Lower leg skin (tissue), 4 donors: Measurements from ENCODE around the gene FBXL16. TPM values are rescaled to one million over a fixed set of nuclear protein-coding genes. Genes with fewer than 3 reads are reported as not detected.
"Not testable (repeated sequence)": the region's sequence is repeated elsewhere in the genome, so short reads cannot be mapped to it uniquely, and the experiment has no call there.

Experiments
- DNase-seq, 2 donors: peaks; one replicate each; pipeline ENCODE4 v3.0.0-alpha.2; 2019; ENCODE audit warnings: low spot score in 2 of 2
- H3K4me3 ChIP-seq: fragments of 200-600 bp; sonication (generic); 2 replicates; pipeline ENCODE4 v1.5.1; 2017; ENCODE audit warnings: mild to moderate bottlenecking, low read depth; ENCODE audit not compliant: poor library complexity, severe bottlenecking
- POLR2A ChIP-seq, 2 donors: fragments of 450-650 bp; IDR thresholded peaks; one replicate each; pipeline ENCODE4 v1.6.1; 2016 to 2017; ENCODE audit warnings: antibody characterized with exemption in 2 of 2, mild to moderate bottlenecking in 1 of 2, moderate library complexity in 1 of 2
- WGBS, 2 donors: methylation state at CpG; one replicate each; pipeline ENCODE4 v1.1.5; 2018; 5-methylcytosine and 5-hydroxymethylcytosine counted together
- intact Hi-C: fragments of 100-400 bp; cut with DNase I; formaldehyde crosslinking; loops from one replicate; pipeline ENCODE4 v1.15.0; 2023; ENCODE audit warnings: low total_unique reads
- total RNA-seq, 4 donors: library from RNA; depleted of rRNA; stranded (reverse); fragments of >200 nt; gene quantifications; one replicate each; pipeline ENCODE4 v1.1.0, GENCODE V29; 2016
- TF ChIP-seq, protein P1 (sequence below), 3 donors: fragments of 450-650 bp; IDR thresholded peaks; one replicate each; pipeline ENCODE4 v1.5.1; 2016; ENCODE audit warnings: antibody characterized with exemption in 3 of 3, mild to moderate bottlenecking in 3 of 3, moderate library complexity in 2 of 3

The FBXL16 gene, protein sequence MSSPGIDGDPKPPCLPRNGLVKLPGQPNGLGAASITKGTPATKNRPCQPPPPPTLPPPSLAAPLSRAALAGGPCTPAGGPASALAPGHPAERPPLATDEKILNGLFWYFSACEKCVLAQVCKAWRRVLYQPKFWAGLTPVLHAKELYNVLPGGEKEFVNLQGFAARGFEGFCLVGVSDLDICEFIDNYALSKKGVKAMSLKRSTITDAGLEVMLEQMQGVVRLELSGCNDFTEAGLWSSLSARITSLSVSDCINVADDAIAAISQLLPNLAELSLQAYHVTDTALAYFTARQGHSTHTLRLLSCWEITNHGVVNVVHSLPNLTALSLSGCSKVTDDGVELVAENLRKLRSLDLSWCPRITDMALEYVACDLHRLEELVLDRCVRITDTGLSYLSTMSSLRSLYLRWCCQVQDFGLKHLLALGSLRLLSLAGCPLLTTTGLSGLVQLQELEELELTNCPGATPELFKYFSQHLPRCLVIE
- total RNA-seq = 10 to 100 TPM; 18.3 to 33.6 (median 25.2) TPM

DNA sequence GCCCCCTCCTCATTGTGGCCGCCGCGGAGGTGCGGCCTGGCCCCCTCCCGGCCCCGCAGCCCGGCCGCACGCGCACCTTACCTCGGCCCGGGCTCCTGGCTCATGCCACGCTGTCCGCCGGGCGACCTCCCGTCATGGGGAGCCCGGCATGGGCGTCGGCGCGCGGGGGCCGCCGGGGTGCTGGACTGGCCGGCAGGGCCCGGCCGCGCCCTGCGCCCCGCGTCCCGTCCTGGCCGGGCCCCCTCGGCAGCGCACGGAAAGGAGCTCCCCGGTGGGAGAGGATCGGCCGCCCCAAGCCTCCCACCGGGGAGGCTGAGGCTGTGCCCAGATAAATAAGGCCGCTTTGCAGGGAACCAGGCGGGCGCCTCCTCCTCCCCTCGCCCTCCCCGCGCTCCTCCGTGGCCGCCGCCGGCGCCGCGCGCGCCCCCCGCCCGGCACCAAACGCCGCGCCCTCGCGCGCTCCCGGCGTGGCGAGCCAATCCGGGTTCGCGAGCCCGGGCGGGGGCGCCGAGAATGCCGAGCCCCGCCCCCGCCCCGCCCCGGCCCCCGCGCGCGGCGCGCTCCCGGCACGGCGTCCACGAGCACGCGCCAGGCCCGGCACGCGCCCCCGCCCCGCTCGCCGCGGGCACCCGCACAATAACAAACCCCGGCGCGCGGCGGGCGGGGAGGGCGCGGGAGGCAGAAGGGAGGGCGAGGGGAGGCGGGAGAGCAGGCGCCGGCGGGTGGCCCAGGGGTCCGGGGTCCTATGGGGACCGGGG is at the start of gene FBXL16:
Gene FBXL16 (minus strand): TSS at position 371 of the 758 bp plus-strand sequence. CDS start 8,396 bp downstream, outside the sequence.
- no peak for TF ChIP-seq POLR2A (IDR thresholded peaks at IDR 0.05)
- TF ChIP-seq, protein P1, sequence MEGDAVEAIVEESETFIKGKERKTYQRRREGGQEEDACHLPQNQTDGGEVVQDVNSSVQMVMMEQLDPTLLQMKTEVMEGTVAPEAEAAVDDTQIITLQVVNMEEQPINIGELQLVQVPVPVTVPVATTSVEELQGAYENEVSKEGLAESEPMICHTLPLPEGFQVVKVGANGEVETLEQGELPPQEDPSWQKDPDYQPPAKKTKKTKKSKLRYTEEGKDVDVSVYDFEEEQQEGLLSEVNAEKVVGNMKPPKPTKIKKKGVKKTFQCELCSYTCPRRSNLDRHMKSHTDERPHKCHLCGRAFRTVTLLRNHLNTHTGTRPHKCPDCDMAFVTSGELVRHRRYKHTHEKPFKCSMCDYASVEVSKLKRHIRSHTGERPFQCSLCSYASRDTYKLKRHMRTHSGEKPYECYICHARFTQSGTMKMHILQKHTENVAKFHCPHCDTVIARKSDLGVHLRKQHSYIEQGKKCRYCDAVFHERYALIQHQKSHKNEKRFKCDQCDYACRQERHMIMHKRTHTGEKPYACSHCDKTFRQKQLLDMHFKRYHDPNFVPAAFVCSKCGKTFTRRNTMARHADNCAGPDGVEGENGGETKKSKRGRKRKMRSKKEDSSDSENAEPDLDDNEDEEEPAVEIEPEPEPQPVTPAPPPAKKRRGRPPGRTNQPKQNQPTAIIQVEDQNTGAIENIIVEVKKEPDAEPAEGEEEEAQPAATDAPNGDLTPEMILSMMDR (IDR thresholded peaks at IDR 0.05) = no peak
- WGBS, 2 donors = 0 to 2% methylated on average over 7 to 22 of the region's 115 CpGs
- H3K4me3 ChIP-seq = no peak within 1 kb of the TSS
- intact Hi-C loops = no loop called here
- DNase-seq = no peak

DNA sequence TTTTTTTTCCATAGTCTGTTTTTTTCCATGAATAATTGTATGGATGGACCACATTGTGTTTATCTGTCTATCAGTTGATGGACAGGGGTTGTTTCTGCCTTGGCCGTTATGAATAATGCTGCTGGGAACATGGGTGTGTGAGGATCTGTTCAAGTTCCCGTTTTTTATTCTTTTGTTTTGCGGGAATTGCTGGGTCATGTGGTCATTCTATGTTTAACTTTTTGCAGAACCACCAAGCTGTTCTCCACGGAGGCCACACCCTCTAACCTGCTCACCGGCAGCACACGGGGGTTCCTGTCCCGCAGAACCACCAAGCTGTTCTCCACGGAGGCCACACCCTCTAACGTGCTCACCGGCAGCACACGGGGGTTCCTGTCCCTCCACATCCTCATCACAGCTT is 49.1 kb upstream of the FBXL16 start:
- WGBS, 2 donors = 43 to 57% methylated on average over 11 of the region's 11 CpGs
- intact Hi-C loops = no loop called here
- no peak overlapping the region for H3K4me3 ChIP-seq
- DNase-seq = no peak
- TF ChIP-seq, protein P1 (IDR thresholded peaks at IDR 0.05) = no peak
- no peak for TF ChIP-seq POLR2A (IDR thresholded peaks at IDR 0.05)

DNA sequence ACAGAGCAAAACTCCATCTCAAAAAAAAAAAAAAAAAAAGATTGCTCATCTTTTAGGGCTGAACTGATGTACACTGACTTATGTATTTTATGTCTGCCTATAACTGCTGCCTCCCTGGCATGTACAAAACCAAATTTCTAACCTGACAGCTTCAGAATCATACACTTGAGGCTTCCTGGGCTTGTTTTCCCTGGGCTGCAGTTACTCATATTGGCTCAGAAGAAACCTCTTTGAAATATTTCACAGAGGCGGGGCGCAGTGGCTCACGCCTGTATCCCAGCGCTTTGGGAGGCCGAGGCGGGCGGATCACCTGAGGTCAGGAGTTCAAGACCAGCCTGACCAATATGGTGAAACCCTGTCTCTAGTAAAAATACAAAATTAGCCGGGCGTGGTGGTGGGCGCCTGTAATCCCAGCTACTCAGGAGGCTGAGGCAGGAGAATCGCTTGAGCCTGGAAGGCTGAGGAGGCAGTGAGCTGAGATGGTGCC is 48.6 kb upstream of the FBXL16 start:
- 80 to 84% methylated on average over 11 of the region's 11 CpGs for WGBS, 2 donors
- intact Hi-C loops, H3K4me3 ChIP-seq, DNase-seq: not testable (repeated sequence)

DNA sequence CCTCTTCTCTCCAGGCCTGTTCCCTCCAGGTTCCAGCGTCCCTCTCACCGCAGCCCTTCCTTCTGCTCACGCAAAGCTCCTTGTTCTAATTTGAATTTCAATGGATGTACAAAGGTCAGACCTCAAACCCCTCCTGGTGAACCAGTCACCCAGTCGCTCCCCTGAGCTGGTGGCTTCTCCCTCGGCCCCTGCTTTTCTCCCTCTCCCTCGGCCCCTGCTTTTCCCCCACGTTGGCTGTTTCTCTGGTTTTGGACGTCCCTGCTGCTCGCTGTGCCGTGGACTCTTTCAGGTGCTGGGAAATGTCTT is 46.4 kb upstream of the FBXL16 start:
- intact Hi-C loops = no loop called here
- H3K4me3 ChIP-seq = no peak overlapping the region

DNA sequence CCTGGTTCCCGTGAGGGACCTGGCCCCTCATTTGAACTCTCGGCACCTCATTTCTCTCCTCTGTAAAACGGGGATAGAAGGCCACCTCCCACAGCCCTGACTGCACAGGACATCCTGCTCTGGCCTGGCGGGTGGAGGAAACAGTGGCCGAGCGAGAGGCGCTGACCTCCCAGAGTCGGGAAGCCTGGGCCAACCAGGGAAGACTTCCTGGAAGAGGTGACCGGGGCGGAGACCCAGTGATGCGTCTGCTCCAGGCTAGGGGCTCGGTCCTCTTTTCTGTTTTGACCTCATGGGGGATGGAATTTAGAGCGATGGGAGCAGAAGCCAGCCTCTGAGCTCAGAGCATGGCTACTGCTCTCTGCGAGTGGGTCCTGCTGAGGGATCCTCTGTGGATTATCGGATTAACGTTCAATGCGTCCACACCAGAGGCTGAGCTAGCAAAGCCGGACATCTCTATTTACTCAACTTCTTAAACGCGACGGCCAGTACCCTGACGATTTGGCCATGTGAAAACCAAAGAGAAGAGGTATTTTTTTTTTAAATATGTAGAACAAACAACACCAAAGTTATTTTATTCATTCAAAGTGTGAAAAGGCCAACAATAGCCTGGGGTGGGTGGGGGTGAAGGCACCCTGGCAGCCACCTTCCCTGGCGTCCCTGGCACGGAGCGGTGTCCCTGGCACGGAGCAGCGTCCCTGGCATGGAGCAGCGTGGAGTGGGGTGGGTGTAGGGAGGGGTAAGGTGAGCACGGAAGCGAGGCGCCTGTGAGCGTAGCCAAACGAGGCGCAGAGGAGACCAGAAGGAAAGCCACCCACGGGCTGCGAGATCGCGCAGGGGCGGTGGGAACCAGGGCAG is 45.8 kb upstream of the FBXL16 start:
- no peak for TF ChIP-seq POLR2A (IDR thresholded peaks at IDR 0.05)
- TF ChIP-seq, protein P1 (IDR thresholded peaks at IDR 0.05) = no peak
- WGBS, 2 donors = 50 to 60% methylated on average over 39 of the region's 39 CpGs
- no peak for DNase-seq

More for the DNA sequence above, 46.4 kb upstream of the FBXL16 start:
- 24 to 29% methylated on average over 10 of the region's 10 CpGs for WGBS, 2 donors
- TF ChIP-seq POLR2A (IDR thresholded peaks at IDR 0.05) = no peak
- TF ChIP-seq, protein P1 (IDR thresholded peaks at IDR 0.05) = no peak
- no peak for DNase-seq

More for the DNA sequence above, 45.8 kb upstream of the FBXL16 start:
- intact Hi-C loops = no loop called here
- H3K4me3 ChIP-seq = no peak overlapping the region
